Measurements from ENCODE around the gene CWC25. TPM values are rescaled to one million over a fixed set of nuclear protein-coding genes. Genes with fewer than 3 reads are reported as not detected.
A peak's percentile ranks its signal among the peaks of the same experiment; 100 is the strongest.

The CWC25 gene
- total and polyA plus RNA-seq, 2 of the 13 experiments (the other 11 are each of a cell fraction or from before 2014, with no cell fraction given) = 15.6 to 22.7 TPM

- TF ChIP-seq ZNF124 (CRISPR knock-in tag; IDR thresholded peaks at IDR 0.05) (no peak; the same call in 1 of the 2 replicates), KLF6 (CRISPR knock-in tag; IDR thresholded peaks at IDR 0.05) (peak; percentile 73; the same call in 1 of the 2 replicates), ZNF720 (CRISPR knock-in tag; IDR thresholded peaks at IDR 0.05) (no peak), CHCHD3 (CRISPR knock-in tag; IDR thresholded peaks at IDR 0.05) (0 out of 2 replicates have a peak, but pooled peaks have one; percentile 58), CSRNP2 (CRISPR knock-in tag; conservative IDR thresholded peaks at IDR 0.05; ENCODE audit: low read depth) (no peak), DBP (CRISPR knock-in tag; IDR thresholded peaks at IDR 0.05; ENCODE audit: not compliant biosample characterization) (no peak), SNAPC4 (CRISPR knock-in tag; IDR thresholded peaks at IDR 0.05) (no peak; the same call in 1 of the 2 replicates), ARHGAP35 (CRISPR knock-in tag; IDR thresholded peaks at IDR 0.05; ENCODE audit: borderline replicate concordance) (no peak; the same call in 1 of the 2 replicates), HBP1 (CRISPR knock-in tag; IDR thresholded peaks at IDR 0.05; ENCODE audit: low read depth) (peak; percentile 96), ADNP (CRISPR knock-in tag; IDR thresholded peaks at IDR 0.05) (no peak), ZNF879 (CRISPR knock-in tag; IDR thresholded peaks at IDR 0.05) (no peak; the same call in 1 of the 2 replicates), JUNB (CRISPR knock-in tag; IDR thresholded peaks at IDR 0.05; ENCODE audit: borderline replicate concordance) (no peak), ZSCAN5A (CRISPR knock-in tag; IDR thresholded peaks at IDR 0.05; ENCODE audit: borderline replicate concordance) (no peak; the same call in 1 of the 2 replicates), MTA3 (CRISPR knock-in tag; IDR thresholded peaks at IDR 0.05) (no peak), ZBTB38 (CRISPR knock-in tag; IDR thresholded peaks at IDR 0.05) (peak; percentile 93), ZNF530 (CRISPR knock-in tag; IDR thresholded peaks at IDR 0.05; ENCODE audit: low read depth) (peak; percentile 52; the same call in 1 of the 2 replicates), TRIM22 (IDR thresholded peaks at IDR 0.05) (no peak)
Observed at GRCh38 chr17:38869526-38870258, 44.6 kb upstream of the CWC25 start, which contains the start of gene LASP1 (continued).

All from HepG2 (cell line).